Fibroblast of skin of abdomen (primary cell): Measurements from ENCODE around the gene PLVAP.

Experiments used
- DNase-seq: peaks from one replicate; pipeline ENCODE4 v3.0.0-alpha.2; 2013

Gene PLVAP

GRCh38 chr19:17321655-17322489 lies 55.3 kb downstream of the PLVAP start:
- no peak for DNase-seq

GRCh38 chr19:17320435-17320834 lies 56.7 kb downstream of the PLVAP start:
- DNase-seq = no peak

GRCh38 chr19:17319473-17320238 lies 57.5 kb downstream of the PLVAP start:
- no peak for DNase-seq

- DNase-seq = no peak
Observed at GRCh38 chr19:17318966-17319365, 58.2 kb downstream of the PLVAP start.

GRCh38 chr19:17314007-17314593 lies 63.0 kb downstream of the PLVAP start:
- DNase-seq = no peak

GRCh38 chr19:17312189-17313113 lies 64.7 kb downstream of the PLVAP start:
- no peak for DNase-seq

GRCh38 chr19:17311455-17312188 lies 65.5 kb downstream of the PLVAP start:
- DNase-seq = peak; percentile 50

GRCh38 chr19:17309965-17310461 lies 67.1 kb downstream of the PLVAP start:
- DNase-seq = no peak

GRCh38 chr19:17309198-17309964 lies 67.8 kb downstream of the PLVAP start, which contains the start of gene DDA1:
TSS of gene DDA1 (plus strand) at chr19:17309563. CDS start at chr19:17309655, 92 bp downstream.
- DNase-seq = peak; percentile 100

- DNase-seq = no peak
Observed at GRCh38 chr19:17307876-17308377, 69.2 kb downstream of the PLVAP start.

GRCh38 chr19:17306285-17306714 lies 70.8 kb downstream of the PLVAP start:
- no peak for DNase-seq

GRCh38 chr19:17305517-17306284 lies 71.4 kb downstream of the PLVAP start, which contains the start of gene MRPL34:
TSS of gene MRPL34 (plus strand) at chr19:17305872. CDS start at chr19:17305893, 21 bp downstream.
- peak; percentile 98 for DNase-seq

GRCh38 chr19:17305216-17305516 lies 72.0 kb downstream of the PLVAP start:
- no peak for DNase-seq

- DNase-seq = no peak
Observed at GRCh38 chr19:17304386-17305215, 72.5 kb downstream of the PLVAP start.

GRCh38 chr19:17303940-17304267 lies 73.2 kb downstream of the PLVAP start:
- DNase-seq = no peak

GRCh38 chr19:17303167-17303939 lies 73.8 kb downstream of the PLVAP start, which contains the start of gene ABHD8:
TSS of gene ABHD8 (minus strand) at chr19:17303425. CDS start at chr19:17301616, 1,809 bp downstream.
- DNase-seq = peak; percentile 94

GRCh38 chr19:17302391-17303166 lies 74.6 kb downstream of the PLVAP start:
- no peak for DNase-seq
